SH-SY5Y (cell line): ENCODE data around the gene LRFN2.

Experiments used
- GATA2 ChIP-seq: IDR thresholded peaks from 2 replicates; pipeline ENCODE4 v1.6.1; 2011; ENCODE audit warnings: mild to moderate bottlenecking, low read depth, low read length
- GATA3 ChIP-seq: IDR thresholded peaks from 2 replicates; pipeline ENCODE4 v1.6.1; 2011; ENCODE audit warnings: low read depth, mild to moderate bottlenecking, low read length, moderate library complexity

DNA sequence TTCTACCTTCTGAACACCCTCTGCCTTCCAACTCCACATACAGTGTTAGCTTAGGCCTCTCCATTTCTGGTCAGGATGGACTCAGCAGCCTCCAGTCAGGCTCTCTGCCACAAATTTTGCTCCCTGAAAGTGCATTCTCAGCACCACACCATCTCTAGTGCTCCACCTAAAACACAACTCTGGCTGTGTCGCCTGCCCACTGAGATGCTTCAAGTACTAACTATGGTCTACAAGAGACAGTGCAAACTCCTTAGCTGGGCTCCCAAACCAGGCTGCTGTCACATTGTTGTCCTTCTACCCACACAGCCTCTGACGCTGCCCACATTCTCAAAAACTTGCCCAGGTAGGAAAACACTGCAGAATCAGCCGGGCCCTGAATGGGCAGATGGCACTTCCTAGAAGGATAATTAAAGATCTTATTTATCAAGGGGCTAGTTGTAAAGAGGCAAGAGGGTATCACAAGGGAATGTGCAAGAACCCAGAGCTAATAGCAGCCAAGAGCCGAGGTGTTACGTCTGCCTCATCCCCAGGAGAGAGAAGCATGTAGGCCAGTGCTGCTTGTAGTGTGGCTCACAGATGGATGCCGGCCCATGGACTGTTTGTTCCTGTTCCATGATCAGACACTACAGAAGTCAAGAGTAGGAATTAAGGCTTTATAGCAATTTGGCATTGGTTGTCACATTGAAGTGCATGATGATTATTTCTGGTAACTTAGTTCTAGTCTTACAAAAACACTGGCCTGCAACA, 189.7 kb downstream of the LRFN2 start:
- no peak for TF ChIP-seq GATA3
- TF ChIP-seq GATA2, result no peak
